GM12878 (cell line): ENCODE measurements around the gene DIP2C. TPM values are rescaled to one million over a fixed set of nuclear protein-coding genes. Genes with fewer than 3 reads are reported as not detected.

Source experiments
- ATAC-seq: fragments of 200-7000 bp; cut with Tn5 transposase; 3 replicates; pipeline ENCODE4 v1.9.1; 2020; ENCODE audit warnings: mild to moderate bottlenecking, moderate library complexity
- BruUV-seq: library from RNA; stranded (reverse); fragments of 400-500 nt; replicated peaks from 2 replicates; lab custom pipeline; 2021; lab: Mats Ljungman, UMichigan
- CTCF ChIA-PET: fragments of 300-600 bp; sonication (Branson Sonifier 250); formaldehyde crosslinking; extraction: SDS; loops from one replicate; lab custom pipeline; 2021; ENCODE audit warnings: inconsistent platforms; lab: Yijun Ruan, JAX
- POLR2A ChIA-PET: fragments of 350-600 bp; formaldehyde crosslinking; extraction: SDS; loops from one replicate; lab custom pipeline; 2021; ENCODE audit warnings: inconsistent platforms; lab: Charles Lee
- RAD21 ChIA-PET: fragments of 300-600 bp; sonication (Branson Sonifier 250); formaldehyde crosslinking; loops from one replicate; lab custom pipeline; 2023; ENCODE audit warnings: antibody characterized with exemption; ENCODE audit not compliant: unreplicated experiment; lab: Charles Lee
- SMC1A ChIA-PET: fragments of 300-600 bp; sonication (Branson Sonifier 250); formaldehyde crosslinking; loops from one replicate; lab custom pipeline; 2023; ENCODE audit not compliant: unreplicated experiment, uncharacterized antibody; lab: Charles Lee
- DNase-seq: peaks from one replicate; pipeline ENCODE4 v3.0.0-alpha.2; 2011; ENCODE audit warnings: low read depth, low spot score
- FAIRE-seq: peaks from 3 replicates; lab custom pipeline; 2011; peaks lifted over from hg19 to GRCh38; lab: Jason Lieb, UNC
- H2AFZ ChIP-seq: 2 replicates; pipeline ENCODE4 v1.6.0; 2011; ENCODE audit warnings: low read depth, low read length, control low read depth; ENCODE audit not compliant: control insufficient read depth
- H3K27ac ChIP-seq: 2 replicates; pipeline ENCODE4 v1.5.1; 2011; ENCODE audit warnings: control low read depth; ENCODE audit not compliant: control insufficient read depth, insufficient read depth
- H3K27me3 ChIP-seq, 2 experiments: replicated peaks in 1 of 2; 2 replicates each; pipeline versions ENCODE4 v1.6.0 to v1.6.1; 2011; ENCODE audit warnings: low read length in 1 of 2; ENCODE audit not compliant: control insufficient read depth in 2 of 2, insufficient read depth in 2 of 2
- H3K36me3 ChIP-seq, 2 experiments: 2 replicates each; pipeline ENCODE4 v1.5.1; 2011; ENCODE audit warnings: low read length in 1 of 2; ENCODE audit not compliant: control insufficient read depth in 2 of 2, insufficient read depth in 2 of 2
- H3K4me1 ChIP-seq: 2 replicates; pipeline ENCODE4 v1.6.1; 2011; ENCODE audit warnings: mild to moderate bottlenecking, low read length, moderate library complexity, mixed read lengths; ENCODE audit not compliant: control insufficient read depth, insufficient read depth
- H3K4me2 ChIP-seq: 2 replicates; pipeline ENCODE4 v1.6.0; 2011; ENCODE audit warnings: control low read depth; ENCODE audit not compliant: control insufficient read depth, insufficient read depth
- H3K4me3 ChIP-seq: fragments of 200-600 bp; sonication (generic); 2 replicates; pipeline ENCODE4 v1.5.1; 2016
- H3K79me2 ChIP-seq: 2 replicates; pipeline ENCODE4 v1.6.0; 2011; ENCODE audit warnings: low read length; ENCODE audit not compliant: control insufficient read depth, insufficient read depth
- H3K9ac ChIP-seq: 2 replicates; pipeline ENCODE4 v1.8.0; 2011; ENCODE audit warnings: low read length, control low read depth, mixed read lengths; ENCODE audit not compliant: control insufficient read depth, insufficient read depth
- H3K9me3 ChIP-seq: replicated peaks from 3 replicates; pipeline ENCODE4 v1.5.1; 2011; ENCODE audit warnings: mild to moderate bottlenecking, low read length; ENCODE audit not compliant: control insufficient read depth, insufficient read depth
- H4K20me1 ChIP-seq: 2 replicates; pipeline ENCODE4 v1.6.0; 2011; ENCODE audit not compliant: control insufficient read depth, insufficient read depth
- CHD4 ChIP-seq: fragments of 200-600 bp; sonication (generic); IDR thresholded peaks from 2 replicates; pipeline ENCODE4 v1.6.1; 2016; ENCODE audit warnings: mild to moderate bottlenecking
- CREB1 ChIP-seq: IDR thresholded peaks from 2 replicates; pipeline ENCODE4 v1.6.1; 2012; ENCODE audit warnings: low read depth, mild to moderate bottlenecking, inconsistent platforms
- HDGF ChIP-seq: fragments of 450-650 bp; IDR thresholded peaks from 2 replicates; pipeline ENCODE4 v1.6.1; 2016; ENCODE audit warnings: antibody characterized with exemption
- KDM1A ChIP-seq: fragments of 200-600 bp; sonication (generic); IDR thresholded peaks from 2 replicates; pipeline ENCODE4 v1.6.1; 2016; ENCODE audit warnings: borderline replicate concordance
- NR2F1 ChIP-seq: fragments of 450-650 bp; conservative IDR thresholded peaks from 2 replicates; pipeline ENCODE4 v1.6.1; 2017; ENCODE audit warnings: mild to moderate bottlenecking
- SMAD1 ChIP-seq: fragments of 450-650 bp; IDR thresholded peaks from 2 replicates; pipeline ENCODE4 v1.6.1; 2018; ENCODE audit warnings: mild to moderate bottlenecking, low read depth; ENCODE audit not compliant: partially characterized antibody
- SRF ChIP-seq, 2 experiments: IDR thresholded peaks; 2 replicates each; pipeline ENCODE4 v1.6.1; 2011; ENCODE audit warnings: low read depth in 2 of 2, low read length in 2 of 2, mild to moderate bottlenecking in 1 of 2, moderate library complexity in 1 of 2
- SUZ12 ChIP-seq: fragments of 200-600 bp; sonication (generic); IDR thresholded peaks from one replicate; pipeline ENCODE4 v1.6.1; 2018; ENCODE audit warnings: antibody characterized with exemption, mild to moderate bottlenecking; ENCODE audit not compliant: unreplicated experiment
- ZBED1 ChIP-seq: IDR thresholded peaks from 2 replicates; pipeline ENCODE4 v1.6.1; 2016; ENCODE audit warnings: borderline replicate concordance
- WGBS: methylation state at CpG from one replicate; pipeline ENCODE4 v1.1.6; 2016; ENCODE audit warnings: low lambda C conversion rate; ENCODE audit not compliant: insufficient replicate concordance, insufficient coverage; ENCODE audit errors: missing lambda C conversion rate; 5-methylcytosine and 5-hydroxymethylcytosine counted together
- in situ Hi-C: fragments of 300-500 bp; cut with MboI; formaldehyde crosslinking; loops from 9 replicates; pipeline ENCODE4 v1.14.3; 2018; ENCODE audit warnings: mixed read lengths
- intact Hi-C: fragments of 100-400 bp; cut with micrococcal nuclease; formaldehyde crosslinking; loops from one replicate; pipeline ENCODE4 v1.14.2; 2022; ENCODE audit not compliant: unreplicated experiment
- polyA plus RNA-seq, 11 experiments: library from polyadenylated mRNA; depleted of rRNA in 4 of 11; unstranded in 6 of 11; stranded (reverse) in 5 of 11; fragments of >200 nt; fragmentation: Nextera tagmentation in 4 of 11; fragmentation: Illumina TruSeq in 1 of 11; extraction: Ambion mirVana in 4 of 11; extraction: Trizol in 1 of 11; gene quantifications; 1 replicate in 1 of 11; 2 replicates in 10 of 11; pipeline versions ENCODE4 v1.2.1 to v1.2.3, GENCODE V29; 2011 to 2016; ENCODE audit warnings: inconsistent platforms in 2 of 11, missing spikeins in 2 of 11, low read depth in 1 of 11
- total RNA-seq, 4 experiments: library from RNA; depleted of rRNA in 3 of 4; stranded (reverse); fragments of >200 nt in 3 of 4; fragmentation: Illumina TruSeq in 1 of 4; extraction: Trizol in 1 of 4; gene quantifications; 2 replicates each; pipeline versions ENCODE4 v1.2.1 to v1.2.3, GENCODE V29; 2013 to 2021
- TF ChIP-seq, protein P1 (sequence below): IDR thresholded peaks from 2 replicates; pipeline ENCODE4 v1.6.1; 2012; ENCODE audit warnings: low read depth, low read length, improper control_type of control experiment
- TF ChIP-seq, protein P2 (sequence below): fragments of 450-650 bp; formaldehyde crosslinking; IDR thresholded peaks from 2 replicates; pipeline ENCODE4 v1.5.0; 2022; ENCODE audit warnings: mild to moderate bottlenecking, missing genetic modification characterization
- TF ChIP-seq, protein P3 (sequence below): fragments of 450-650 bp; IDR thresholded peaks from 2 replicates; pipeline ENCODE4 v1.6.1; 2018; ENCODE audit warnings: borderline replicate concordance, mild to moderate bottlenecking; ENCODE audit not compliant: partially characterized antibody

Gene DIP2C
- total and polyA plus RNA-seq, 10 of the 15 experiments (the other 5 are each of a cell fraction or from before 2014, with no cell fraction given): 0.01 to 0.10 (median 0.06) TPM

DNA sequence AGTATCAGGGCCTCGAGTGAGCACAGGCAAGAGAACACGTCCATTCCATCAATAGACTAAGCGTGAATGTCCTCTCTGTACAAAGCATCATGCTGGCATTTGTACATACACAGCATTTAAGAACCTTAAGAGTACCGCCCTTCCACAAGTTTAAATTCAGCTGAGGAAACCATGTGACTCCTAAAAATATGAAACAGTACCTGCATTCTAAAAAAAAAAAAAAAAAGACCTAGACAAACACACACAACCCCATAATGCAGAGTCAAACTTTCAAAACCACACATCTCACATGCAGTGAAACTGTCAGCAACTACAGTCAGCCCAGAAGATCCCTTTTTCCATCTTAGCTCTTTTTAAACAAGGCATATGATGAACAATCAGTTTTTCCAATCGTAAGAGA lies 124.3 kb downstream of the DIP2C start:
- H3K27me3 ChIP-seq: no peaks in the 10 kb centered on the region; a peak in 1 of 4 replicates
- H2AFZ ChIP-seq: no peak overlapping the region
- H3K9me3 ChIP-seq: peaks cover 3% of the 10 kb centered on the region; the same call in 2 of the 3 replicates
- SMC1A ChIA-PET: no interaction called here
- H3K79me2 ChIP-seq: no peaks in the 10 kb centered on the region
- CTCF ChIA-PET: no interaction called here
- no TSS peak for BruUV-seq
- no peak for DNase-seq
- H3K9ac ChIP-seq: no peak overlapping the region
- no peaks in the 10 kb centered on the region for H3K4me1 ChIP-seq
- intact Hi-C loops: no loop called here
- FAIRE-seq: no peak
- POLR2A ChIA-PET: no interaction called here
- 25% methylated on average over 5 of the region's 5 CpGs for WGBS
- H3K27ac ChIP-seq: no peak overlapping the region
- in situ Hi-C loops: no loop called here
- H3K4me2 ChIP-seq: no peak overlapping the region
- no peaks in the 10 kb centered on the region for H4K20me1 ChIP-seq
- RAD21 ChIA-PET: no interaction called here
- ATAC-seq: no peak
- TF ChIP-seq HDGF: no peak
- TF ChIP-seq CREB1: no peak
- no peak for TF ChIP-seq SRF (IDR thresholded peaks at IDR 0.05; ENCODE audit: low read depth in 2 of 2, low read length in 2 of 2)
- TF ChIP-seq, protein P1, sequence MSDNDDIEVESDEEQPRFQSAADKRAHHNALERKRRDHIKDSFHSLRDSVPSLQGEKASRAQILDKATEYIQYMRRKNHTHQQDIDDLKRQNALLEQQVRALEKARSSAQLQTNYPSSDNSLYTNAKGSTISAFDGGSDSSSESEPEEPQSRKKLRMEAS: no peak
- TF ChIP-seq SMAD1: no peak
- TF ChIP-seq, protein P2, sequence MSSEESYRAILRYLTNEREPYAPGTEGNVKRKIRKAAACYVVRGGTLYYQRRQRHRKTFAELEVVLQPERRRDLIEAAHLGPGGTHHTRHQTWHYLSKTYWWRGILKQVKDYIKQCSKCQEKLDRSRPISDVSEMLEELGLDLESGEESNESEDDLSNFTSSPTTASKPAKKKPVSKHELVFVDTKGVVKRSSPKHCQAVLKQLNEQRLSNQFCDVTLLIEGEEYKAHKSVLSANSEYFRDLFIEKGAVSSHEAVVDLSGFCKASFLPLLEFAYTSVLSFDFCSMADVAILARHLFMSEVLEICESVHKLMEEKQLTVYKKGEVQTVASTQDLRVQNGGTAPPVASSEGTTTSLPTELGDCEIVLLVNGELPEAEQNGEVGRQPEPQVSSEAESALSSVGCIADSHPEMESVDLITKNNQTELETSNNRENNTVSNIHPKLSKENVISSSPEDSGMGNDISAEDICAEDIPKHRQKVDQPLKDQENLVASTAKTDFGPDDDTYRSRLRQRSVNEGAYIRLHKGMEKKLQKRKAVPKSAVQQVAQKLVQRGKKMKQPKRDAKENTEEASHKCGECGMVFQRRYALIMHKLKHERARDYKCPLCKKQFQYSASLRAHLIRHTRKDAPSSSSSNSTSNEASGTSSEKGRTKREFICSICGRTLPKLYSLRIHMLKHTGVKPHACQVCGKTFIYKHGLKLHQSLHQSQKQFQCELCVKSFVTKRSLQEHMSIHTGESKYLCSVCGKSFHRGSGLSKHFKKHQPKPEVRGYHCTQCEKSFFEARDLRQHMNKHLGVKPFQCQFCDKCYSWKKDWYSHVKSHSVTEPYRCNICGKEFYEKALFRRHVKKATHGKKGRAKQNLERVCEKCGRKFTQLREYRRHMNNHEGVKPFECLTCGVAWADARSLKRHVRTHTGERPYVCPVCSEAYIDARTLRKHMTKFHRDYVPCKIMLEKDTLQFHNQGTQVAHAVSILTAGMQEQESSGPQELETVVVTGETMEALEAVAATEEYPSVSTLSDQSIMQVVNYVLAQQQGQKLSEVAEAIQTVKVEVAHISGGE (CRISPR knock-in tag): no peak
- TF ChIP-seq, protein P3, sequence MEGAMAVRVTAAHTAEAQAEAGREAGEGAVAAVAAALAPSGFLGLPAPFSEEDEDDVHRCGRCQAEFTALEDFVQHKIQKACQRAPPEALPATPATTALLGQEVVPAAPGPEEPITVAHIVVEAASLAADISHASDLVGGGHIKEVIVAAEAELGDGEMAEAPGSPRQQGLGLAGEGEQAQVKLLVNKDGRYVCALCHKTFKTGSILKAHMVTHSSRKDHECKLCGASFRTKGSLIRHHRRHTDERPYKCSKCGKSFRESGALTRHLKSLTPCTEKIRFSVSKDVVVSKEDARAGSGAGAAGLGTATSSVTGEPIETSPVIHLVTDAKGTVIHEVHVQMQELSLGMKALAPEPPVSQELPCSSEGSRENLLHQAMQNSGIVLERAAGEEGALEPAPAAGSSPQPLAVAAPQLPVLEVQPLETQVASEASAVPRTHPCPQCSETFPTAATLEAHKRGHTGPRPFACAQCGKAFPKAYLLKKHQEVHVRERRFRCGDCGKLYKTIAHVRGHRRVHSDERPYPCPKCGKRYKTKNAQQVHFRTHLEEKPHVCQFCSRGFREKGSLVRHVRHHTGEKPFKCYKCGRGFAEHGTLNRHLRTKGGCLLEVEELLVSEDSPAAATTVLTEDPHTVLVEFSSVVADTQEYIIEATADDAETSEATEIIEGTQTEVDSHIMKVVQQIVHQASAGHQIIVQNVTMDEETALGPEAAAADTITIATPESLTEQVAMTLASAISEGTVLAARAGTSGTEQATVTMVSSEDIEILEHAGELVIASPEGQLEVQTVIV: no peak
- TF ChIP-seq KDM1A: no peak
- TF ChIP-seq NR2F1: no peak
- TF ChIP-seq ZBED1: no peak
- no peak for TF ChIP-seq CHD4
- TF ChIP-seq SUZ12: no peak
- no peaks in the 10 kb centered on the region for H3K36me3 ChIP-seq
- H3K4me3 ChIP-seq: no peak overlapping the region
